Neural progenitor cell (in vitro differentiated cells): ENCODE measurements around the gene LIN54. TPM values are rescaled to one million over a fixed set of nuclear protein-coding genes. Genes with fewer than 3 reads are reported as not detected.

ENCODE experiments used
- DNase-seq: peaks from one replicate; pipeline ENCODE4 v3.0.0-alpha.2; 2016; ENCODE audit warnings: low spot score
- H2AFZ ChIP-seq: fragments of 200-600 bp; sonication (generic); replicated peaks from 2 replicates; pipeline ENCODE4 v1.6.1; 2016; ENCODE audit warnings: antibody characterized with exemption
- H3F3A ChIP-seq: fragments of 200-600 bp; sonication (generic); 2 replicates; pipeline ENCODE4 v1.6.1; 2016; ENCODE audit warnings: antibody characterized with exemption, low read depth
- H3K27ac ChIP-seq: fragments of 200-600 bp; sonication (generic); 2 replicates; pipeline ENCODE4 v1.5.1; 2016; ENCODE audit warnings: mild to moderate bottlenecking
- H3K27me3 ChIP-seq: fragments of 200-600 bp; sonication (generic); 2 replicates; pipeline ENCODE4 v1.6.1; 2016; ENCODE audit warnings: mild to moderate bottlenecking, moderate library complexity
- H3K36me3 ChIP-seq: fragments of 200-600 bp; sonication (generic); 2 replicates; pipeline ENCODE4 v1.5.1; 2016
- H3K4me1 ChIP-seq: fragments of 200-600 bp; sonication (generic); 2 replicates; pipeline ENCODE4 v1.6.1; 2016; ENCODE audit warnings: mixed run types
- H3K4me2 ChIP-seq: fragments of 200-600 bp; sonication (generic); 2 replicates; pipeline ENCODE4 v1.6.1; 2016
- H3K4me3 ChIP-seq: fragments of 200-600 bp; sonication (generic); 2 replicates; pipeline ENCODE4 v1.5.1; 2016
- H3K79me2 ChIP-seq: fragments of 200-600 bp; sonication (generic); 2 replicates; pipeline ENCODE4 v1.6.1; 2016; ENCODE audit warnings: low read depth
- H3K9ac ChIP-seq: fragments of 200-600 bp; sonication (generic); 2 replicates; pipeline ENCODE4 v1.6.1; 2016
- H3K9me3 ChIP-seq: fragments of 200-600 bp; sonication (generic); 2 replicates; pipeline ENCODE4 v1.5.1; 2016; ENCODE audit warnings: low read depth
- H4K20me1 ChIP-seq: fragments of 200-600 bp; sonication (generic); 2 replicates; pipeline ENCODE4 v1.6.1; 2016; ENCODE audit warnings: low read depth
- H3K27ac Mint-ChIP-seq: 3 replicates; pipeline ENCODE4 v1.8.0; 2021; ENCODE audit warnings: mixed read lengths
- H3K27me3 Mint-ChIP-seq: 2 replicates; pipeline ENCODE4 v1.8.0; 2022; ENCODE audit warnings: low read depth, mild to moderate bottlenecking, inconsistent platforms, moderate library complexity, mixed read lengths; ENCODE audit not compliant: insufficient read depth
- H3K36me3 Mint-ChIP-seq: 3 replicates; pipeline ENCODE4 v1.8.0; 2021; ENCODE audit warnings: mixed read lengths
- H3K4me1 Mint-ChIP-seq: 3 replicates; pipeline ENCODE4 v1.8.0; 2021; ENCODE audit warnings: mixed read lengths
- H3K4me3 Mint-ChIP-seq: 3 replicates; pipeline ENCODE4 v1.8.0; 2021; ENCODE audit warnings: mild to moderate bottlenecking, moderate library complexity, mixed read lengths
- H3K9me3 Mint-ChIP-seq: 3 replicates; pipeline ENCODE4 v1.8.0; 2020; ENCODE audit warnings: mixed read lengths
- CTCF ChIP-seq: fragments of 200-600 bp; sonication (generic); IDR thresholded peaks from 2 replicates; pipeline ENCODE4 v1.5.1; 2017; ENCODE audit warnings: antibody characterized with exemption, mild to moderate bottlenecking
- EZH2 ChIP-seq: fragments of 200-600 bp; sonication (generic); IDR thresholded peaks from 2 replicates; pipeline ENCODE4 v1.6.1; 2017; ENCODE audit warnings: antibody characterized with exemption, mild to moderate bottlenecking, moderate library complexity
- EZH2phosphoT487 ChIP-seq: fragments of 200-600 bp; sonication (generic); IDR thresholded peaks from 2 replicates; pipeline ENCODE4 v1.6.1; 2017; ENCODE audit warnings: antibody characterized with exemption
- total RNA-seq: library from RNA; depleted of rRNA; stranded (reverse); fragments of >200 nt; gene quantifications from 2 replicates; pipeline ENCODE4 v1.2.3, GENCODE V29; 2015; ENCODE audit warnings: low replicate concordance

Gene LIN54
- total RNA-seq, 1 donor from 2014 or later = 27.4 TPM

- DNase-seq = no peak
- no peak overlapping the region for H3K27ac ChIP-seq
- no peak for TF ChIP-seq EZH2
- no peak for TF ChIP-seq EZH2phosphoT487
- no peak for TF ChIP-seq CTCF
- no peak overlapping the region for H3K9ac ChIP-seq
- no peaks in the 10 kb centered on the region for H4K20me1 ChIP-seq
- H3K4me2 ChIP-seq = no peak overlapping the region
- no peak overlapping the region for H3K4me3 ChIP-seq
- H3F3A ChIP-seq = no peaks in the 10 kb centered on the region
- Mint-ChIP-seq H3K4me3 (no peak overlapping the region), H3K36me3 (peaks cover 6% of the 10 kb centered on the region), H3K27me3 (peaks cover 2% of the 10 kb centered on the region), H3K27ac (no peak overlapping the region), H3K4me1 (no peaks in the 10 kb centered on the region), H3K9me3 (no peaks in the 10 kb centered on the region)
- no peaks in the 10 kb centered on the region for H3K27me3 ChIP-seq
- no peaks in the 10 kb centered on the region for H3K4me1 ChIP-seq
- H2AFZ ChIP-seq = no peak overlapping the region
- no peaks in the 10 kb centered on the region for H3K36me3 ChIP-seq
- H3K79me2 ChIP-seq = no peaks in the 10 kb centered on the region
- no peaks in the 10 kb centered on the region for H3K9me3 ChIP-seq
These were observed 63.1 kb downstream of the LIN54 start for GRCh38 chr4:82947498-82947897.

GRCh38 chr4:82939414-82939813 is 71.2 kb downstream of the LIN54 start:
- Histone ChIP-seq H2AFZ (no peak overlapping the region), H3F3A (no peaks in the 10 kb centered on the region), H3K4me1 (no peaks in the 10 kb centered on the region), H3K9ac (no peak overlapping the region), H3K4me2 (no peak overlapping the region), H3K36me3 (peaks cover 29% of the 10 kb centered on the region), H3K27ac (no peak overlapping the region), H3K79me2 (no peaks in the 10 kb centered on the region), H3K4me3 (no peak overlapping the region), H4K20me1 (peaks cover 4% of the 10 kb centered on the region), H3K9me3 (no peaks in the 10 kb centered on the region), H3K27me3 (no peaks in the 10 kb centered on the region)
- Mint-ChIP-seq H3K4me3 (no peak overlapping the region), H3K27me3 (no peaks in the 10 kb centered on the region), H3K4me1 (no peaks in the 10 kb centered on the region), H3K36me3 (peaks cover 17% of the 10 kb centered on the region), H3K9me3 (no peaks in the 10 kb centered on the region), H3K27ac (no peak overlapping the region)
- DNase-seq = no peak
- no peak for TF ChIP-seq EZH2phosphoT487
- no peak for TF ChIP-seq EZH2
- TF ChIP-seq CTCF = no peak

- Histone ChIP-seq H3K4me3 (no peak overlapping the region), H3K36me3 (peaks cover 34% of the 10 kb centered on the region), H3F3A (no peaks in the 10 kb centered on the region), H3K4me1 (no peaks in the 10 kb centered on the region), H3K79me2 (no peaks in the 10 kb centered on the region), H3K9ac (no peak overlapping the region), H3K27ac (no peak overlapping the region), H4K20me1 (no peaks in the 10 kb centered on the region), H2AFZ (no peak overlapping the region), H3K4me2 (no peak overlapping the region), H3K27me3 (no peaks in the 10 kb centered on the region), H3K9me3 (no peaks in the 10 kb centered on the region)
- Mint-ChIP-seq H3K4me3 (no peak overlapping the region), H3K4me1 (no peaks in the 10 kb centered on the region), H3K9me3 (no peaks in the 10 kb centered on the region), H3K36me3 (peaks cover 26% of the 10 kb centered on the region), H3K27me3 (no peaks in the 10 kb centered on the region), H3K27ac (no peak overlapping the region)
- no peak for DNase-seq
- no peak for TF ChIP-seq EZH2phosphoT487
- TF ChIP-seq CTCF = no peak
These were observed 76.2 kb downstream of the LIN54 start for GRCh38 chr4:82934441-82934840.
